ENCODE data around the gene RNASE8. TPM values are rescaled to one million over a fixed set of nuclear protein-coding genes. Genes with fewer than 3 reads are reported as not detected.

The RNASE8 gene
- total and polyA plus RNA-seq, 9 donors: not detected

- Histone ChIP-seq H3K36me3 (no peaks in the 10 kb centered on the region), H3K9me3 (no peaks in the 10 kb centered on the region), H3K4me3 (peak overlapping the region; percentile 71), H3K4me1 (ENCODE audit: insufficient read depth) (peaks cover 2% of the 10 kb centered on the region), H3K27me3 (no peaks in the 10 kb centered on the region), H3K27ac (peak overlapping the region; percentile 87 to 100)
- TF ChIP-seq, protein P1, sequence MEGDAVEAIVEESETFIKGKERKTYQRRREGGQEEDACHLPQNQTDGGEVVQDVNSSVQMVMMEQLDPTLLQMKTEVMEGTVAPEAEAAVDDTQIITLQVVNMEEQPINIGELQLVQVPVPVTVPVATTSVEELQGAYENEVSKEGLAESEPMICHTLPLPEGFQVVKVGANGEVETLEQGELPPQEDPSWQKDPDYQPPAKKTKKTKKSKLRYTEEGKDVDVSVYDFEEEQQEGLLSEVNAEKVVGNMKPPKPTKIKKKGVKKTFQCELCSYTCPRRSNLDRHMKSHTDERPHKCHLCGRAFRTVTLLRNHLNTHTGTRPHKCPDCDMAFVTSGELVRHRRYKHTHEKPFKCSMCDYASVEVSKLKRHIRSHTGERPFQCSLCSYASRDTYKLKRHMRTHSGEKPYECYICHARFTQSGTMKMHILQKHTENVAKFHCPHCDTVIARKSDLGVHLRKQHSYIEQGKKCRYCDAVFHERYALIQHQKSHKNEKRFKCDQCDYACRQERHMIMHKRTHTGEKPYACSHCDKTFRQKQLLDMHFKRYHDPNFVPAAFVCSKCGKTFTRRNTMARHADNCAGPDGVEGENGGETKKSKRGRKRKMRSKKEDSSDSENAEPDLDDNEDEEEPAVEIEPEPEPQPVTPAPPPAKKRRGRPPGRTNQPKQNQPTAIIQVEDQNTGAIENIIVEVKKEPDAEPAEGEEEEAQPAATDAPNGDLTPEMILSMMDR (IDR thresholded peaks at IDR 0.05): no peak
- TF ChIP-seq EP300 (IDR thresholded peaks at IDR 0.05) (no peak), POLR2A (IDR thresholded peaks at IDR 0.05) (no peak)
- intact Hi-C loops (cut with DNase I): loop anchor here in 1 of 4 donors (10.0 kb wide), 1 partner anchor 414 kb away; the partner anchor contains the start of genes ANG and RNASE4
- DNase-seq: no peak
- 2 to 3% (median 3%) methylated on average over 16 of the region's 16 CpGs for WGBS, 3 donors
These were observed 41.4 kb downstream of the RNASE8 start for GRCh38 chr14:21098892-21099595.

DNA sequence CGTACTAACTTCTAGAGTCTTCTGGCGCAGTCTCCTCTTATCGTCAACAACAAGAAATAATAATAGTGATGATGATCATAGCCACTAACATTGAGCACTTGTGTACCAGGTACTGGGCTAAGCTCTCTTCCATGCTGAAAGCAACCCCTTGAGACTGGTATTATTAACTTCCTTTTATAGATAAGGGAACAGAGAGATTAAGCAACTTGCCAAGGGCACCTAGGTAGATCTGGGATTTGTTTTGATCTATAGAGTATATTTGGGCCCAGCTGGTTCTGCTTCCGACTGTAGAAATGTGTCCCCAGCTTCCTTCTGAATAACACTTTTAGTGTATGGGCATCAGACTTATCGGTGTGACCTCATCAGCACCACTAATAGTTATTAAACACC lies 42.0 kb downstream of the RNASE8 start:
- peaks cover 3% of the 10 kb centered on the region for H3K4me1 ChIP-seq (ENCODE audit: insufficient read depth)
- 53 to 56% (median 54%) methylated on average over 5 of the region's 5 CpGs for whole genome bisulfite sequencing, 3 donors
- H3K4me3 ChIP-seq: peak overlapping the region; percentile 71
- no peaks in the 10 kb centered on the region for H3K9me3 ChIP-seq
- TF ChIP-seq POLR2A (IDR thresholded peaks at IDR 0.05) (no peak), EP300 (IDR thresholded peaks at IDR 0.05) (no peak)
- TF ChIP-seq, protein P1 (IDR thresholded peaks at IDR 0.05): no peak
- intact Hi-C loops (cut with DNase I): loop anchor here in 1 of 4 donors (10.0 kb wide), 1 partner anchor 415 kb away; the partner anchor contains the start of genes ANG and RNASE4
- no peak for DNase-seq
- no peaks in the 10 kb centered on the region for H3K27me3 ChIP-seq
- H3K36me3 ChIP-seq: no peaks in the 10 kb centered on the region
- H3K27ac ChIP-seq: peak overlapping the region; percentile 87 to 100

- intact Hi-C loops (cut with DNase I): loop anchor here (5.0 to 10.0 kb wide), 5 partner anchors 34 to 416 kb away; partner anchors contain the start of genes ANG (in 1 of the 4), HNRNPC (in 1 of the 4) and RNASE4 (in 1 of the 4)
- TF ChIP-seq POLR2A (IDR thresholded peaks at IDR 0.05) (no peak), EP300 (IDR thresholded peaks at IDR 0.05) (no peak)
- TF ChIP-seq, protein P1 (IDR thresholded peaks at IDR 0.05): no peak
- Histone ChIP-seq H3K27me3 (no peaks in the 10 kb centered on the region), H3K27ac (no peak within 1 kb of the TSS), H3K9me3 (no peaks in the 10 kb centered on the region), H3K4me3 (no peak within 1 kb of the TSS), H3K4me1 (ENCODE audit: insufficient read depth) (peaks cover 4% of the 10 kb centered on the region), H3K36me3 (no peaks in the 10 kb centered on the region)
- WGBS, 3 donors: 77 to 88% (median 87%) methylated on average over 5 of the region's 5 CpGs
- no peak for DNase-seq
These were observed 43.3 kb downstream of the RNASE8 start, which contains the start of gene TMEM253 for GRCh38 chr14:21100931-21101330. Gene TMEM253, plus strand, starts transcription at chr14:21101066. Its CDS starts 278 bp downstream, at chr14:21101344.

- intact Hi-C loops (cut with DNase I): loop anchor here (5.0 to 10.0 kb wide), 5 partner anchors 35 to 417 kb away; partner anchors contain the start of genes ANG (in 1 of the 4), HNRNPC (in 1 of the 4) and RNASE4 (in 1 of the 4)
- H3K9me3 ChIP-seq: no peaks in the 10 kb centered on the region
- H3K36me3 ChIP-seq: no peaks in the 10 kb centered on the region
- peaks cover 4% of the 10 kb centered on the region for H3K4me1 ChIP-seq (ENCODE audit: insufficient read depth)
- no peak overlapping the region for H3K4me3 ChIP-seq
- no peak overlapping the region for H3K27ac ChIP-seq
- WGBS, 3 donors: 84 to 91% (median 88%) methylated on average over 8 of the region's 8 CpGs
- TF ChIP-seq, protein P1 (IDR thresholded peaks at IDR 0.05): no peak
- TF ChIP-seq POLR2A (IDR thresholded peaks at IDR 0.05) (no peak), EP300 (IDR thresholded peaks at IDR 0.05) (no peak)
- no peak for DNase-seq
- H3K27me3 ChIP-seq: no peaks in the 10 kb centered on the region
These were observed 44.3 kb downstream of the RNASE8 start for GRCh38 chr14:21101802-21102413.
